WERI-Rb-1 (cell line): Measurements from ENCODE around the gene KAZN.

ENCODE experiments used
- DNase-seq: peaks from one replicate; pipeline ENCODE4 v3.0.0-alpha.2; 2020
- H3K27ac ChIP-seq: fragments of 250-450 bp; sonication (Bioruptor Pico); 2 replicates; pipeline ENCODE4 v1.5.1; 2020; ENCODE audit warnings: mild to moderate bottlenecking, moderate library complexity
- H3K27me3 ChIP-seq: fragments of 250-450 bp; sonication (Bioruptor Pico); 2 replicates; pipeline ENCODE4 v1.5.1; 2021; ENCODE audit warnings: mild to moderate bottlenecking, low read depth, moderate library complexity; ENCODE audit not compliant: insufficient read depth, severe bottlenecking
- H3K36me3 ChIP-seq: fragments of 250-450 bp; sonication (Bioruptor Pico); 2 replicates; pipeline ENCODE4 v1.5.1; 2020; ENCODE audit warnings: mild to moderate bottlenecking, moderate library complexity
- H3K4me3 ChIP-seq: 2 replicates; pipeline ENCODE4 v1.5.1; 2011; ENCODE audit warnings: low read depth, mild to moderate bottlenecking, control low read depth, low read length
- H3K9me3 ChIP-seq: fragments of 250-450 bp; sonication (Bioruptor Pico); 2 replicates; pipeline ENCODE4 v1.5.1; 2021; ENCODE audit warnings: mild to moderate bottlenecking, moderate library complexity; ENCODE audit not compliant: severe bottlenecking
- TF ChIP-seq, protein P1 (sequence below): IDR thresholded peaks from 2 replicates; pipeline ENCODE4 v1.5.1; 2011; ENCODE audit warnings: low read depth, mild to moderate bottlenecking, control low read depth, inconsistent platforms, low read length

Gene KAZN

DNA sequence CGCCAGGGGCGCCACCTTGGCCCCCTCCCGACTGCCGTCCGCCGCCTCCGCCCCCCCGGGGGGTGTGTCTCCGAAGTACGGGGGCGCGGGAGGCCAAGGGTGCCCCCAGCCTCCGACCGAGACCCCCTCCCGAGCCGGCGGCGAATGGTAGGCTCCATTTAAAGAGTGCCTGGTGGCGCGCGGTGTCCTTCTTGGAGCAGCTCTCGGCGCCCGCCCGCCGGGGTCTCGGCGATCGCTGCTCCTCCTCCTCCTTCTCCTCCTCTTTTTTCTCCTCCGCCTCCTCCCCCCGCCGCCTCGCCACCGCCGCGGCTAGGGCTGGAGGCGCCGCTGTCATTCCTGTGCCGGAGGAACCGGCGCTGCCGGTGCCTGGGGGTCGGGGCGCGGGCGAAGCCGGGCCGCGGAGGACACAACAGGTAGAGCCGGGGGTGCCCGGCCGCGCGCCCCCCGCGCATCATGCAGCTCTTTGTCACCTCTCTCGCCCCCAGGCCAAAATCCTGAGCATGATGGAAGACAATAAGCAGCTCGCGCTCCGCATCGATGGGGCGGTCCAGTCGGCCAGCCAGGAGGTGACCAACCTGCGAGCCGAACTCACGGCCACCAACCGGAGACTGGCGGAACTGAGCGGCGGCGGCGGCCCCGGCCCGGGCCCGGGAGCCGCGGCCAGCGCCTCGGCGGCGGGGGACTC is at the start of gene KAZN:
KAZN (plus strand) TSS at position 188 of the 685 bp plus-strand sequence.
- TF ChIP-seq, protein P1, sequence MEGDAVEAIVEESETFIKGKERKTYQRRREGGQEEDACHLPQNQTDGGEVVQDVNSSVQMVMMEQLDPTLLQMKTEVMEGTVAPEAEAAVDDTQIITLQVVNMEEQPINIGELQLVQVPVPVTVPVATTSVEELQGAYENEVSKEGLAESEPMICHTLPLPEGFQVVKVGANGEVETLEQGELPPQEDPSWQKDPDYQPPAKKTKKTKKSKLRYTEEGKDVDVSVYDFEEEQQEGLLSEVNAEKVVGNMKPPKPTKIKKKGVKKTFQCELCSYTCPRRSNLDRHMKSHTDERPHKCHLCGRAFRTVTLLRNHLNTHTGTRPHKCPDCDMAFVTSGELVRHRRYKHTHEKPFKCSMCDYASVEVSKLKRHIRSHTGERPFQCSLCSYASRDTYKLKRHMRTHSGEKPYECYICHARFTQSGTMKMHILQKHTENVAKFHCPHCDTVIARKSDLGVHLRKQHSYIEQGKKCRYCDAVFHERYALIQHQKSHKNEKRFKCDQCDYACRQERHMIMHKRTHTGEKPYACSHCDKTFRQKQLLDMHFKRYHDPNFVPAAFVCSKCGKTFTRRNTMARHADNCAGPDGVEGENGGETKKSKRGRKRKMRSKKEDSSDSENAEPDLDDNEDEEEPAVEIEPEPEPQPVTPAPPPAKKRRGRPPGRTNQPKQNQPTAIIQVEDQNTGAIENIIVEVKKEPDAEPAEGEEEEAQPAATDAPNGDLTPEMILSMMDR, result no peak
- Histone ChIP-seq H3K27me3 (peaks cover 16% of the 10 kb centered on the region), H3K9me3 (no peaks in the 10 kb centered on the region), H3K27ac (peak within 1 kb of the TSS; percentile 77), H3K4me3 (peak within 1 kb of the TSS; percentile 47), H3K36me3 (no peaks in the 10 kb centered on the region)
- peak; percentile 69 for DNase-seq

DNA sequence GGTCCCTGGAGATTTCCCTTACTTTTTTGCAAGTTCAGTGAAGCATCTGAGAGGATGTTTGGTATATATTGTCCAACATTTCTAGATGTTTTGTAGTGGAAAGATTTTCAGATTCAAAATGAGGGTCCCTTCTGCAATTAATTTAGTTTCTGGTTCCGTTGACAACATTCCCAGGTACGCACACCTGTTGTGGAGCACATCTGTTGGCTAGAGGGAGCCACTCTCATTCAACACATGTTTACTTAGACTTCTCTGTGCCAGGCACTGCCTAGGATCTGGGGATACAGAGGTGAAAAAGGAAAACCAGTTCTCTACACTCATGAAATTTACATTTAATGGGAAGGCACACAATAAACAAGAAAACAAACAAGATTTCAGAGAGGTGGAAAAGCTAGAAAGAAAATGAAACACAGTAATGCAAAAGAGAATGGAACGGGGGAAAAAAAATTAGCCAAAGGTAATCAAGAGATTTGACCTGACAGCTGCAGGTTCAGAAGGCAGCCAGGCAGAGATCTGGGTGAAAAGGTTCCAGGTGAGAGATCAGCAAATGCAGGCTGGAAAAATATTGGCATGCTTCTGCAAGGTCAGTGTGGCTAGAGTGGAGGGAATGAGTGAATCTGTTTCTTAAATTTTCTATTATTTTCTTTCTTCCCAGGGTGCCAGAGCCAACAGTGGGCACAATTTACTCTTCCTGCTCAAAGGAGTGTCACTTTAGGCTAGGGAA is 48.4 kb upstream of the KAZN start:
- no peak overlapping the region for H3K4me3 ChIP-seq
- TF ChIP-seq, protein P1, result no peak
- peaks cover 88% of the 10 kb centered on the region for H3K27me3 ChIP-seq
- no peaks in the 10 kb centered on the region for H3K9me3 ChIP-seq
- no peaks in the 10 kb centered on the region for H3K36me3 ChIP-seq
- no peak for DNase-seq
- H3K27ac ChIP-seq, result no peak overlapping the region

DNA sequence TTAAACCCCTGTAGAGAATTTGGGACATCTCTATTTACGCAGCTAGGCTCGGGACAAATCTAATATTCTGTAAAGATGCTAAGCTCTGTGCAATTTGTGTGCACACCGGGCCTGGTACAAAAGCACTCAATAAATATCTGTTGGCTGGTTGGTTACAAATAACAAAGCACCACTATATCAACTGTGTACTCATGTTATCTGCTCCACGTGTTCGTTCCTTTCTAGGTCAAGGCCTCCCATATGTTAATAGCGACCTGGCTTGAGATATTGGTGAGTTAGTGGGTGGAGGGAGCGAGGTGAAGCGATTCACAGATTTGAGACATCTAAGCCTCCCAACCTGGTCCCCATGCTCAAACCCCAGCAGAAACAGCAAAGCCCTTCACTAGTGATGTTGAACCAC is 47.1 kb upstream of the KAZN start:
- TF ChIP-seq, protein P1, result no peak
- Histone ChIP-seq H3K27ac (no peak overlapping the region), H3K4me3 (no peak overlapping the region), H3K36me3 (no peaks in the 10 kb centered on the region), H3K27me3 (peaks cover 83% of the 10 kb centered on the region), H3K9me3 (no peaks in the 10 kb centered on the region)
- no peak for DNase-seq

DNA sequence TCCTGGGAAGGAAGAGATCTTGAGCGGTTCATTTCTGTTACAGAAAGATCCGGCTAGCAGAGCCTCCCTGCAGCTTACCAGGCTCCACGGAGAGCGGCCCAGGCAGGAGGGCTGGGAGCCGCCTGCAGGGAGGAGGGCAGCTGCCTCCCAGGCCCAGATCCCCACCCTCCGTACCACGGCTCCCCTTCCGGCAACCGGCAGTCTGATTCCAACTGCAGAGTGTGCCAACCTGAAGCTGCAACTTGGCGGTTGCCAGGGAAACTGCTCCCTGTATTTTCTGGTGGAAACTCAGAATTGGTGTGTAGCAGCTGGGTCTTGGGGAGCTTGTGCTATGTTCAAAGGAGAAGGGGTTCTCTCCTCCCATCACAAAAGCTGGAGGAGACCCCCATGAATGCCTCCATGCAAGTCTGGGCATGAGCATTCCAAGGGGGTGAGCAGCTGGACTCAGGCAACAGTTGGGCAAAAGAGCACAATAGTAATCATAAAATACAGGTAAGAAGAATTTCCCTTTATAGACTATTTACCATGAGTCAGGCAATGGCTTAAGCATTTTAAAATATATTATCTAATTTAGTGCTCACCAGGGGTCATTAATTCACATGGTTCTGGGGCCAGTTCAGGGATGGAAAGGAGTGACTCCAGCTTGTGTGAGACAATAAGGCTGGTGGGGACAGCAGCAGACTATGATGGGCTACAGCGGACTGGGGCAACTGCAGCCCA is 46.1 kb upstream of the KAZN start:
- Histone ChIP-seq H3K9me3 (no peaks in the 10 kb centered on the region), H3K4me3 (no peak overlapping the region), H3K27me3 (peaks cover 78% of the 10 kb centered on the region), H3K36me3 (no peaks in the 10 kb centered on the region), H3K27ac (no peak overlapping the region)
- no peak for DNase-seq
- TF ChIP-seq, protein P1, result no peak

DNA sequence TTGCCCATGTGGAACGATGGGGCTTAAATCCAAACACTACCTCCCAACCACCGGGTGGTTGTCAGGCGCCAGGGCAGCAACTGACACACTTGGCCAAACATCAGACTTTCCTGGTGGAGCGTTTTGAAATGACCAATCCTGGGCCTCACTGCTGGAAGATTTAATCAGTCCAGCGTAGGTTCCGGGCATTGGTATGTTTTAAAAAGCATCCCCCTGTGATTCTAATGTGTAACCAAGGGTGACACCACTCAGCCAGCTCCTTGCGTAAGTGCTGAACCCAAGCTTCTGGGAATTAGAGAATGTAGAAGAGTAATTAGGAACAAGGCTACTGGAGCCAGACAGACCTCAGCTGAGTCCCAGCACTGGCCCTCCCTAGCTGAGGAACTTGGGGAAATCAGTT is 44.8 kb upstream of the KAZN start:
- no peaks in the 10 kb centered on the region for H3K9me3 ChIP-seq
- peaks cover 78% of the 10 kb centered on the region for H3K27me3 ChIP-seq
- TF ChIP-seq, protein P1, result no peak
- H3K27ac ChIP-seq, result no peak overlapping the region
- no peaks in the 10 kb centered on the region for H3K36me3 ChIP-seq
- no peak overlapping the region for H3K4me3 ChIP-seq
- no peak for DNase-seq
